Glutamatergic neuron (in vitro differentiated cells): ENCODE data around the gene ZNF300. TPM values are rescaled to one million over a fixed set of nuclear protein-coding genes. Genes with fewer than 3 reads are reported as not detected.
A peak's percentile ranks its signal among the peaks of the same experiment; 100 is the strongest.
"Not testable (repeated sequence)": the region's sequence is repeated elsewhere in the genome, so short reads cannot be mapped to it uniquely, and the experiment has no call there.

ENCODE experiments used
- DNase-seq: peaks from one replicate; pipeline ENCODE4 v3.0.0; 2022
- H3K27ac Mint-ChIP-seq: one replicate; pipeline ENCODE4 v1.8.0; 2020; ENCODE audit warnings: mild to moderate bottlenecking, mixed read lengths, inconsistent platforms; ENCODE audit not compliant: unreplicated experiment
- H3K27me3 Mint-ChIP-seq: one replicate; pipeline ENCODE4 v1.8.0; 2020; ENCODE audit warnings: mild to moderate bottlenecking, moderate library complexity, mixed read lengths, inconsistent platforms; ENCODE audit not compliant: unreplicated experiment
- H3K36me3 Mint-ChIP-seq: one replicate; pipeline ENCODE4 v1.8.0; 2020; ENCODE audit warnings: mild to moderate bottlenecking, mixed read lengths, inconsistent platforms; ENCODE audit not compliant: unreplicated experiment
- H3K4me1 Mint-ChIP-seq: one replicate; pipeline ENCODE4 v1.8.0; 2020; ENCODE audit warnings: mild to moderate bottlenecking, low read depth, mixed read lengths, inconsistent platforms; ENCODE audit not compliant: unreplicated experiment
- H3K4me3 Mint-ChIP-seq: one replicate; pipeline ENCODE4 v1.8.0; 2020; ENCODE audit warnings: mild to moderate bottlenecking, mixed read lengths, inconsistent platforms; ENCODE audit not compliant: unreplicated experiment
- H3K9me3 Mint-ChIP-seq: one replicate; pipeline ENCODE4 v1.8.0; 2020; ENCODE audit warnings: mild to moderate bottlenecking, moderate library complexity, mixed read lengths, inconsistent platforms; ENCODE audit not compliant: unreplicated experiment
- CTCF ChIP-seq: fragments of 200-600 bp; sonication (generic); IDR thresholded peaks from one replicate; pipeline ENCODE4 v1.5.0; 2021; ENCODE audit not compliant: partially characterized antibody, unreplicated experiment
- total RNA-seq: library from RNA; stranded (reverse); fragmentation: NEBNext Ultra II Directional; extraction: Animal tissue kit (Norgen Biotek cat#: 25700); gene quantifications from one replicate; pipeline ENCODE4 v1.2.1, GENCODE V29; 2021; ENCODE audit not compliant: unreplicated experiment

Gene ZNF300
- total RNA-seq, 1 donor from 2014 or later, result 33.9 TPM

- no peaks in the 10 kb centered on the region for H3K36me3 Mint-ChIP-seq
- no peaks in the 10 kb centered on the region for H3K4me1 Mint-ChIP-seq
- no peaks in the 10 kb centered on the region for H3K27me3 Mint-ChIP-seq
- H3K4me3 Mint-ChIP-seq, result no peak overlapping the region
- DNase-seq, result no peak
- no peak overlapping the region for H3K27ac Mint-ChIP-seq
- no peak for TF ChIP-seq CTCF
- no peaks in the 10 kb centered on the region for H3K9me3 Mint-ChIP-seq
Measured at GRCh38 chr5:150853561-150853960, 51.2 kb downstream of the ZNF300 start.

GRCh38 chr5:150851039-150851438, 53.7 kb downstream of the ZNF300 start:
- Mint-ChIP-seq H3K36me3 (peaks cover 2% of the 10 kb centered on the region), H3K9me3 (no peaks in the 10 kb centered on the region)

GRCh38 chr5:150848271-150848670, 56.5 kb downstream of the ZNF300 start:
- Mint-ChIP-seq H3K9me3 (peaks cover 1% of the 10 kb centered on the region), H3K4me1 (no peaks in the 10 kb centered on the region), H3K27me3 (no peaks in the 10 kb centered on the region), H3K4me3 (no peak overlapping the region), H3K36me3 (peaks cover 4% of the 10 kb centered on the region), H3K27ac (no peak overlapping the region)
- TF ChIP-seq CTCF, result no peak
- DNase-seq, result no peak

More at GRCh38 chr5:150851039-150851438, 53.7 kb downstream of the ZNF300 start:
- no peak for DNase-seq
- Mint-ChIP-seq H3K4me1 (no peaks in the 10 kb centered on the region), H3K27ac (no peak overlapping the region), H3K4me3 (no peak overlapping the region), H3K27me3 (no peaks in the 10 kb centered on the region)
- TF ChIP-seq CTCF, result no peak

- Mint-ChIP-seq H3K9me3 (peaks cover 1% of the 10 kb centered on the region), H3K4me1 (no peaks in the 10 kb centered on the region), H3K27ac (no peak overlapping the region), H3K4me3 (no peak overlapping the region), H3K36me3 (peaks cover 4% of the 10 kb centered on the region), H3K27me3 (no peaks in the 10 kb centered on the region)
- TF ChIP-seq CTCF, result no peak
- DNase-seq, result no peak
Measured at GRCh38 chr5:150847334-150847695, 57.5 kb downstream of the ZNF300 start.

GRCh38 chr5:150846654-150847333, 58.0 kb downstream of the ZNF300 start:
- peak; percentile 38 for TF ChIP-seq CTCF
- no peak overlapping the region for H3K4me3 Mint-ChIP-seq
- no peaks in the 10 kb centered on the region for H3K4me1 Mint-ChIP-seq
- peaks cover 4% of the 10 kb centered on the region for H3K36me3 Mint-ChIP-seq
- no peaks in the 10 kb centered on the region for H3K27me3 Mint-ChIP-seq
- no peak for DNase-seq
- H3K27ac Mint-ChIP-seq, result no peak overlapping the region
- H3K9me3 Mint-ChIP-seq, result peaks cover 1% of the 10 kb centered on the region

- not testable (repeated sequence) for H3K27ac Mint-ChIP-seq, H3K9me3 Mint-ChIP-seq, H3K4me1 Mint-ChIP-seq, H3K27me3 Mint-ChIP-seq, H3K36me3 Mint-ChIP-seq, DNase-seq, H3K4me3 Mint-ChIP-seq
Measured at GRCh38 chr5:150846308-150846653, 58.5 kb downstream of the ZNF300 start, which contains the start of gene IRGM. Gene IRGM (plus strand): TSS chr5:150846521. CDS start chr5:150848124, 1,603 bp downstream.

- H3K27ac Mint-ChIP-seq, H3K27me3 Mint-ChIP-seq, H3K4me3 Mint-ChIP-seq, H3K4me1 Mint-ChIP-seq, H3K36me3 Mint-ChIP-seq, H3K9me3 Mint-ChIP-seq, DNase-seq: not testable (repeated sequence)
Measured at GRCh38 chr5:150845185-150845859, 59.5 kb downstream of the ZNF300 start.
